DMS153 treated with DMSO at 0.1 percent for 48 hours (cell line): ENCODE measurements around the gene RPS16.

Experiments used
- DNase-seq: peaks from one replicate; lab custom pipeline; 2025; ENCODE audit not compliant: unreplicated experiment; lab: John Stamatoyannopoulos, UW

RPS16 gene

GRCh38 chr19:39407660-39408391 lies 27.9 kb downstream of the RPS16 start:
- no peak for DNase-seq

DNA sequence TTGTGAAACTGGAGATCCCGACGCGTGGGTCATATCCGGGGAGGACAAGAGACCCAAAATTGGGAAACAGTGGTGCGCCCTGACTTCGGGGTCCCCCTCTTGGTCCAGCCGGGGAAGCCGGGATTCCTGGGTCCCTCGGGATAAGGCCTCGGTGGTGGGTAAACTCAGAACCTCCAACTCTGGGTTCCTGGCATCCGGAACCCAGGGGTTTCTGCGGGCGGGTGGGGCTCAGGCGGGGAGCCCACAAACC lies 28.4 kb downstream of the RPS16 start:
- no peak for DNase-seq

DNA sequence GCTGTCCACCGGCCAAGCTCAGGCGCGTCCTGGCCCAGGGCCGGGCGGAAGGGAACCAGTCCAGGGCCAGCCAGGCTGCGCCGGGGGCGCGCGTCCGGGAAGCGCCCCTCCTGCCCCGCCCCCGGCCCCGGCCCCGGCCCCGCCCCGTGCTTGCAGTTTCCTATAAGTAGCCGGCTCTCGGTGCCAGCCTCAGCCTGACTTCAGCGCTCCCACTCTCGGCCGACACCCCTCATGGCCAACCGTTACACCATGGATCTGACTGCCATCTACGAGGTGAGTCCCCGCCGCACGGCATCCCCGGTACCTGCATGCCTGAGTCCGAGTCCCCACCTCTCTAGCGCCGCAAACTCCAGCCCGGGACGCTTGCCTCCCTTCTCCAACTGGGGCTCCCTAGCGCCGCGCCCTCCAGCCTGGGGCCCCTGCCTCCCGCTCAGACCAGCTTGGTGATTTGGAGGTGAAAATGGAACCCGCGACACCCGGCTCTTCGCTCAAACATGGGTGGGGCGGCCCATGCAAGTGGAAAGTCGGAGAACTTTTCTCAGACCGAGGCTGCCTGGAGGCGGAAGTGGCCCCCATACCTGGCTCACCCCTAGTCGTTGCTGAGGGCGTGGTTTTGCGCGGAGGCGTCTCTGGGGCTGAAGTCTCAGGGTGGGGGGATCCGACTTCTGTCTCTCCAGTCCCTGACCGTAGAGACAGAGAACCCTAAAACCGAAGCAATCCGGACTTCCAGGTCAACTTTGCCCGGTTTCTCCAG lies 28.9 kb downstream of the RPS16 start, which contains the start of gene ZFP36:
Gene ZFP36, plus strand, starts transcription at position 192 of the 754 bp plus-strand sequence. Its CDS starts 58 bp downstream, at position 250.
- peak; percentile 63 for DNase-seq

DNA sequence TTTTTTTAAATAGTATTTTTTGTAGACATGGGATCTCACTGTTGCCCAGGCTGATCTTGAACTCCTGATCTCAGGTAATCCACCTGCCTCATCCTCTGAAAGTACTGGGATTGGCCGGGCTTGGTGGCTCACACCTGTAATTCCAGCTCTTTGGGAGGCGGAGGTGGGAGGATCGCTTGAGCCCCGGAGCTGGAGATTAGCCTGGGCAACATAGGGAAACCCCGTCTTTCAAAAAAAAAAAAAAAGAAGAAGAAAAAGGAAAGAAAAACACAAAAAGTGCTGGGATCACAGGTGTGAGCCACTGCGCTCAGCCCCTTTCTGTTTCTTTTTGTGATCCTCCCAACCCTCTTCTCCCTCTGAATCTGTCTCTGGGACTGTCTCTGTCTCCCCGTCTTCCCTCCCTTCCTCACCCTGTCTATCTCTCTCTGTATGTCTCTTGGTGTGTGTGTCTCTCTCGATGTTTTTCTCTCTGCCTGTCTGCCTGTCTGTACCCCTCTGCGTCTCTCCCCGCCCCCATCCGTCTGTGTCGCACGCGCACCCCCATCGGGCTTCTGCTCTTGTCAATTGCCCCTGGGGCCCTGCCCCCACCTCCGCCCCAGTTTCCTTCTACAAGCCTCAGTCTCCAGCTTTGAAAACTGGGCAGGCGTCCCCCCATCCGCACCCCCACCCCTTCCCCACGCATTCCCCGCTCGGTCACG lies 29.6 kb downstream of the RPS16 start:
- DNase-seq, result no peak

- DNase-seq, result no peak
Observed at GRCh38 chr19:39405261-39405957, 30.3 kb downstream of the RPS16 start.

DNA sequence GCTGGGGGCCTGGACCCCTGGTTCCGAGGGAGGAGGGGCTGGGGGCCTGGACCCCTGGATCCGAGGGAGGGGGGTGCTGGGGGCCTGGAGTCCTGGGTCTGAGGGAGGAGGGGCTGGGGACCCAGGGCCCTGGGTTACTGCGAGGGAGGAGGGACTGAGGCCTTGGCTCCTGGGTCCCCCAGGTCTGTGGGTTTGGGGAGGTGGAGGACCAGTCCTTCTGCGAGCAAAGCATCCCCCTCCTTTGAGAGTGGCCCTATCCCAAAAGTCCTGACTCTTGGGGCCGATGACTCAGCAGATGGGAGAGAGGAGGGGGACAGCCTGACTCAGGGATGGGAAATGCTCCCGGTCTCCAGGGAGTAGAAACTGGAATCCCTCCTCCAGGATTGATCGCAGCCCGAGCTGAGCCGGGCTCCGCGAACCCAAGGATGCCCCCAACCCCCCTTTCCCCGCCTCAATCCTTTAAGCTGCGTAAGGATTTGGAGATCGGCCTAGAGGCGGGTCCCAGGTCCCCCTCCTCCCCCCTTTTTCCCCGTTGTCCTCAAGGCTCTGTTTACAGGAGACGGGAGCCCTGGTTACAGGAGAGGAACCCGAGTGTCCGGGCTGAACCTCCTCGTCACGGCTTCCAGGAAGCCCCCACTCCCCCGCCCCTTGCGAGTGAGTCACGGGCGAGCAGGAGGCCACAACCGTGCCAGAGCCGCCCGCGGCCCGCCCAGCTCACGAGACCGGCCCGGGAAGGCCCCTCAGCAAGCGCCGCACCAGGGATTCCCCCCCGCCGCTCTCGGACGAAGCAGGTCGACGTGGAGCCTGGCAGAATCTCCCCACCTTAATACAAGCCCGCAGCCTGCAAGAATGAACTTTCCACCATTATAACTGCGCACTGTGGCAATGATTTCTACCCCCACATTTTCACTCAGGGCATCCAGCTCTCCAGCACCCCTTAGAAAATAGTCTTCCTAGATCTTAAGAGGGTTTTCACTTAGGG lies 32.1 kb downstream of the RPS16 start:
- DNase-seq, result peak; percentile 52

GRCh38 chr19:39402346-39403300 lies 33.1 kb downstream of the RPS16 start:
- peak; percentile 72 for DNase-seq

GRCh38 chr19:39401549-39402345 lies 34.0 kb downstream of the RPS16 start:
- DNase-seq, result no peak

DNA sequence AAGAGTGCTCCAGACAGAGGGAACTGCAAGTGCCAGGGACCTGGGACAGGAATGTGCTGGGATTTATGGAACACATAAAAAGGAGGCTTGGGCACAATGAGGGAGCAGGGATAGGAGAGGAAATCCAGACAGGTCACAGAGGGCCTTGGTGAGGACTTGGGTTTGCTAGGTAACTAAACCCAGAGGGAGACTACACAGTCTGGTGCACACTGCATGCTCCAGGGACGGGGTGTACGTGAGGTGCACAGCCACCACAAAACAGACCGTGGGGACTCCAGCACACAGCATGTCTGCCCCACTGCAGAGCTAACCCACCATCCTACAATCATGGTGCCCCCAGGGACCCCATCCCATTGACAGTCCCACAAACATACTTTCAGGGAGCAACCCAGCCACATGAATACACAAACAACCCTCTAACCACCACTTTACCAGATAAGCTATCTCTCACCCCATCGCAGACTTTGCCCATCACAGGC lies 34.6 kb downstream of the RPS16 start:
- DNase-seq, result no peak

DNA sequence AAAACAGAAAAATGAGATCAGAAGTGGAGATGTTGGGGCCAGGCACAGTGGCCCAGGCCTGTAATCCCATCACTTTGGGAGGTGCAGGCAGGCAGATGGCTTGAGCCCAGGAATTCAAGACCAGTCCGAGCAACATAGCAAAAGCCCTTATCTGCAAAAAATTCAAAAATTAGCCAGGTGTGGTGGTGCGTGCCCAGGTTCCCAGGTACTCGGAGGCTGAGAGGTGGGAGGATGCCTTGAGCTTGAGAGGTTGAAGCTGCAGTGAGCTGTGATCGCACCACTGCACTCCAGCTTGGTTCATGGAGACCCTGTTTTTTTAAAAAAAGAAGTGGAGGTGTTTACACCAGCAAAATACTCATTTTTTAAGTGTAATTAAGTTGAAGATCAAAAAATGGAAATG lies 35.7 kb downstream of the RPS16 start:
- DNase-seq, result no peak

DNA sequence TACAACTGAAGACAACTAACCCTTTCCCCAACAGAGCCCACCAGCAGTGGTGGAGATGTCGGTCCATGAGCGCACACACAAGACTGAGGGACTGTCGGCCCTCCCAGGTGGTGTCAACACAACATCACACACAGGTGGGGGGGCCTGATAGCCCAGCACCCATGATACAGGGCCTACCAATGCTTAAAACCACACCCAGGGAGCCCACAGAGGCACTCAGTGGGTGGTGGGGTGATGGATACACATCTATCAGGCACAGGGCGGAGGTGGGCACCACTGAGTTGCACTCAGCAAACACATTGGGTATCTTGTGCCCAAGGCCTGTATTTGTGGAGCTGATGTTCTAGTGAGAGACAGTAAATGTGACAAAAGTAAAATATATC lies 36.1 kb downstream of the RPS16 start:
- no peak for DNase-seq

GRCh38 chr19:39398297-39398864 lies 37.4 kb downstream of the RPS16 start:
- no peak for DNase-seq

DNA sequence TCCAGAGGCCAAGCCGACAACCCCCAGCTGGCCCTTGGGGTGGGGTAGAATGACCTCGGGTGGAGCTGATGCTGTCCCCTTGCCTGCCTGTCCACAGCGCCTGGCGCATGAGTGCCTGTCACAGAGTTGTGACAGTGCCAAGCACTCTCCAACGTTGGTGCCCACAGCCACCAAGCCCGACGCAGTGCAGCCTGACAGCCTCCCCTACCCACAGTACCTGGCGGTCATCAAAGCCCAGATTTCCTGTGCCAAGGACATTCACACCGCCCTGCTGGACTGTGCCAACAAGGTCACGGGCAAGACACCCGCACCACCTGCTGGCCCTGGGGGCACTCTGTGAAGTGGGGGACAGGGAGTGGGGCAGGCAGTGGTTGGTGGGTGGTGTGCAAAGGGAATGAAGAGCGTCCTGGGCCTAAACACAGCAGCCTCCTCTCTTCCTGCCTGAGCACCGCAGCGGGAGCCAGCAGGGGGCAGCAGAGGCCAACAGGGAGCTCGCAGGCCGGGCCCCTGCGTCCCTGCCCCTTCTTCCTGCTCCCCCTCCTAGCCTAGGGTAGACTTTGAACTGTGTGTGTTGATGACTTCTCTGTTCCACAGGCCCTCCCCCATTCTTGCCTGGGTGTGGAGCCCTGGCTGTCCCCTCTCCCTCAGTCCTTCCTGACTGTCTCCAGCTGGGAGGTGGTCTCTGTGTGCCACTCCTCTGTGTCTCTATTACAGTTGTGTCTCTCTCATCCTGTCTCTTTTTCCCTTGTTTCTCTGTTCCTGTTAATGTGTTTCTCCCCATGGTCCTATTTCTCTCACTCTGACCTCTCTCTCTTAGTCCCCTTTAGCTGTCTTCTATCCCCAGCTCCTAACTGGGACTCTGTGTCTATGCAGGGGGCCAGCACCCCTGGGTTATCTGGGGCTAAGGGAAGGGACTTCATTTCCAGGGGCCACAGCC lies 38.1 kb downstream of the RPS16 start:
- peak; percentile 78 for DNase-seq

DNA sequence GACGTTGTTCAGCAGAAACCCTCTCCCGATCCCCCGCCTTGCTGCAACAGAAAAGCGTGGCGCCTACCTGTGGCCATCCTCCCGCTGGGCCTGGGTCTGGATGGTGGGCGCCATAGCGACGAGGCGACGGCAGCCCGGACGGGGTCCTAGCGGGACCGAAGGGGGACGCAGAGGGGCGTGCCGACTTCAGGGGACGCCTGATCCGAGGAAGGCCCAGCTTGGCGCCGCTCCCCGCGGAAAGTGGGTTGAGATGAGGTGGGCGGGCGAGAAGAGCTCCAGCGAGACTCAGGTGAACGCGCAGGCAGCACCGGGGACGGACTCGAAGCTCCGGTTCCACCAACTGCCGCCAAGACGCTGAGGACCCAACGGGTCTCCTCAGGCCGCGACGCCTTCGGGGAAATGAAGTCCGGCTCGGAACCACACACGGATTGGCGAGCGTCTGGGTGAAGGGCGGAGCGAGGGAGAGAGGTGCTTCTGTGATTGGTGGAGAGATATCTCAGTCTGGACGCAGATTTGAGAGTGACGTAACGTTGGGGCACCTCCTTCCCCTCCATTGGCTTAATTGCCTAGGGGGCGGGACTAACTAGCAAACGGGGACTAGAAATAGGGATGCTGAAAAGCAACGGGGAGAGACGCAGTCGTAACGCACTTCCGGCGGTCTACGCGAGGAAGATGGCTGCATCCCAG lies 44.9 kb downstream of the RPS16 start, which contains the start of the genes MED29 and PAF1:
Gene MED29, plus strand, starts transcription at position 628 of the 687 bp plus-strand sequence. Its CDS starts 45 bp downstream, at position 673.
Gene PAF1, minus strand, starts transcription at position 356 of the 687 bp plus-strand sequence. Its CDS starts 242 bp downstream, at position 114.
- peak; percentile 98 for DNase-seq

DNA sequence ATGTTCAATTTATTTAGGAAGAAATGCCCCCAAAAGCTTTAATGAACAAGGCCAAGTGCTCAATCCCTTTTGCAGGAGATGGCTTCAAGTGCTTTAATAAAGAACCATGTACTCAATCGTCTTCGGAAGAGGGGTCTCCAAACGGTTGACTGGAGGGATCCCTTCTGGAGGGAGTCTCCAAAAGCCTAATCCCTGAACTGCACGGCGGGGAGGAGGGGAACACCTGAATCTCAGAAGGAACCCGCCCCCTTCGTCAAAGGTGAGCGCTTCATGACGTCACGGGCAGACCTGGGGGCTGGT lies 45.3 kb downstream of the RPS16 start:
- peak; percentile 30 for DNase-seq
